NT2/D1 (cell line): ENCODE results near the gene CACNG1.

Experiments
- DNase-seq: peaks from one replicate; pipeline ENCODE4 v3.0.0-alpha.2; 2011; ENCODE audit warnings: low read depth, low spot score
- H3K27me3 ChIP-seq: 2 replicates; pipeline ENCODE4 v1.6.0; 2011; ENCODE audit warnings: mild to moderate bottlenecking; ENCODE audit not compliant: insufficient read length, insufficient read depth
- H3K36me3 ChIP-seq: 2 replicates; pipeline ENCODE4 v1.6.1; 2011; ENCODE audit warnings: mild to moderate bottlenecking, low read length, mixed read lengths; ENCODE audit not compliant: insufficient read depth, insufficient read length
- H3K4me1 ChIP-seq: 2 replicates; pipeline ENCODE4 v1.5.1; 2011; ENCODE audit not compliant: insufficient read depth, insufficient read length
- H3K4me3 ChIP-seq: 2 replicates; pipeline ENCODE4 v1.5.1; 2011; ENCODE audit warnings: low read depth; ENCODE audit not compliant: insufficient read length
- H3K9ac ChIP-seq: 2 replicates; pipeline ENCODE4 v1.6.0; 2011; ENCODE audit warnings: low read depth; ENCODE audit not compliant: insufficient read length
- H3K9me3 ChIP-seq: 2 replicates; pipeline ENCODE4 v1.5.1; 2011; ENCODE audit warnings: mild to moderate bottlenecking, low read length; ENCODE audit not compliant: insufficient read depth
- SUZ12 ChIP-seq: IDR thresholded peaks from 2 replicates; pipeline ENCODE4 v1.6.1; 2011; ENCODE audit not compliant: insufficient read length, insufficient read depth; ENCODE audit errors: extremely low read depth
- YY1 ChIP-seq: IDR thresholded peaks from 2 replicates; pipeline ENCODE4 v1.6.1; 2011; ENCODE audit not compliant: insufficient read length, insufficient read depth
- ZNF274 ChIP-seq: IDR thresholded peaks from 2 replicates; pipeline ENCODE4 v1.6.1; 2011; ENCODE audit warnings: mild to moderate bottlenecking, low read depth, low read length

The CACNG1 gene

GRCh38 chr17:67049025-67049739 lies 4.8 kb downstream of the CACNG1 start:
- H3K27me3 ChIP-seq: no peaks in the 10 kb centered on the region
- H3K9ac ChIP-seq: no peak overlapping the region
- TF ChIP-seq SUZ12 (no peak), ZNF274 (no peak), YY1 (no peak)
- H3K9me3 ChIP-seq: peaks cover 21% of the 10 kb centered on the region
- H3K4me3 ChIP-seq: no peak overlapping the region
- H3K4me1 ChIP-seq: no peaks in the 10 kb centered on the region
- DNase-seq: no peak
- no peaks in the 10 kb centered on the region for H3K36me3 ChIP-seq

GRCh38 chr17:67050066-67050465 lies 5.7 kb downstream of the CACNG1 start:
- DNase-seq: no peak
- Histone ChIP-seq H3K4me1 (no peaks in the 10 kb centered on the region), H3K9ac (no peak overlapping the region), H3K36me3 (no peaks in the 10 kb centered on the region), H3K27me3 (no peaks in the 10 kb centered on the region), H3K4me3 (no peak overlapping the region), H3K9me3 (peaks cover 21% of the 10 kb centered on the region)
- TF ChIP-seq ZNF274 (no peak), SUZ12 (no peak), YY1 (no peak)

- Histone ChIP-seq H3K27me3 (no peaks in the 10 kb centered on the region), H3K9ac (no peak overlapping the region), H3K4me3 (no peak overlapping the region), H3K4me1 (no peaks in the 10 kb centered on the region), H3K36me3 (no peaks in the 10 kb centered on the region), H3K9me3 (peaks cover 21% of the 10 kb centered on the region)
- no peak for DNase-seq
- TF ChIP-seq ZNF274 (no peak), SUZ12 (no peak), YY1 (no peak)
These were observed 6.3 kb downstream of the CACNG1 start for GRCh38 chr17:67050471-67051154.

- no peak overlapping the region for H3K4me3 ChIP-seq
- no peaks in the 10 kb centered on the region for H3K36me3 ChIP-seq
- no peak for DNase-seq
- no peaks in the 10 kb centered on the region for H3K4me1 ChIP-seq
- peaks cover 21% of the 10 kb centered on the region for H3K9me3 ChIP-seq
- no peak overlapping the region for H3K9ac ChIP-seq
- no peak for TF ChIP-seq SUZ12
- TF ChIP-seq YY1: no peak
- no peak for TF ChIP-seq ZNF274
- H3K27me3 ChIP-seq: no peaks in the 10 kb centered on the region
These were observed 6.8 kb downstream of the CACNG1 start for GRCh38 chr17:67051155-67051538.

- TF ChIP-seq YY1: no peak
- no peak for TF ChIP-seq SUZ12
- peaks cover 21% of the 10 kb centered on the region for H3K9me3 ChIP-seq
- H3K4me3 ChIP-seq: no peak overlapping the region
- H3K36me3 ChIP-seq: no peaks in the 10 kb centered on the region
- DNase-seq: no peak
- H3K27me3 ChIP-seq: no peaks in the 10 kb centered on the region
- H3K4me1 ChIP-seq: no peaks in the 10 kb centered on the region
- H3K9ac ChIP-seq: no peak overlapping the region
These were observed 7.5 kb downstream of the CACNG1 start for GRCh38 chr17:67051837-67052236.

GRCh38 chr17:67052720-67053437 lies 8.5 kb downstream of the CACNG1 start:
- DNase-seq: no peak
- no peak overlapping the region for H3K4me3 ChIP-seq
- H3K9me3 ChIP-seq: peaks cover 18% of the 10 kb centered on the region
- no peaks in the 10 kb centered on the region for H3K27me3 ChIP-seq
- no peaks in the 10 kb centered on the region for H3K4me1 ChIP-seq
- no peak for TF ChIP-seq ZNF274
- TF ChIP-seq YY1: no peak
- TF ChIP-seq SUZ12: no peak
- no peaks in the 10 kb centered on the region for H3K36me3 ChIP-seq
- H3K9ac ChIP-seq: no peak overlapping the region

GRCh38 chr17:67053438-67054000 lies 9.2 kb downstream of the CACNG1 start:
- H3K36me3 ChIP-seq: no peaks in the 10 kb centered on the region
- no peak for DNase-seq
- no peak overlapping the region for H3K4me3 ChIP-seq
- no peaks in the 10 kb centered on the region for H3K4me1 ChIP-seq
- TF ChIP-seq SUZ12: no peak
- TF ChIP-seq YY1: no peak
- TF ChIP-seq ZNF274: no peak
- peaks cover 12% of the 10 kb centered on the region for H3K9me3 ChIP-seq
- no peaks in the 10 kb centered on the region for H3K27me3 ChIP-seq
- no peak overlapping the region for H3K9ac ChIP-seq
